Activated T-helper 9 cell treated with anti-CD3 and anti-CD28 coated beads, Interleukin-2, amount 50 U/mL, for 16 hours (primary cell): ENCODE measurements around the gene MYH11.
"Not testable (repeated sequence)": the region's sequence is repeated elsewhere in the genome, so short reads cannot be mapped to it uniquely, and the experiment has no call there.

Source experiments
- DNase-seq: peaks from one replicate; pipeline ENCODE4 v3.0.0-alpha.2; 2020; ENCODE audit warnings: low read depth

Gene MYH11

DNA sequence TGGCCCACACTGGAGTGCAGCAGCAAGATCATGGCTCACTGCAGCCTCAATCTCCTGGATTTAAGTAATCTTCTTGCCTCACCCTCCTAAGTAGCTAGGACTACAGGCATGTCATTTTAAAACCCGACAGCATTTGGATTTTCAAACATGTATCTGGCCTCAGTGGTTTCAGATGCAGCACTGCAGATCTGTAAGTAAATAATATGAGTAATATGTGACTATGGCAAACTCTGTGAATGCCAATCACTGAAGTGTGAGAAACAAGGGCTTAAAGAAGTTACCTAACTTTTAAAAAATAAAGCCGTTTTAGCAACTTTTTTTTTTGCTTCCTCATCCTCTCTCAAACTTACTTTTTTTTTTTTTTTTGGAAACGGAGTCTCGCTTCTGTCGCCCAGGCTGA, 19.7 kb upstream of the MYH11 start:
- DNase-seq: no peak

DNA sequence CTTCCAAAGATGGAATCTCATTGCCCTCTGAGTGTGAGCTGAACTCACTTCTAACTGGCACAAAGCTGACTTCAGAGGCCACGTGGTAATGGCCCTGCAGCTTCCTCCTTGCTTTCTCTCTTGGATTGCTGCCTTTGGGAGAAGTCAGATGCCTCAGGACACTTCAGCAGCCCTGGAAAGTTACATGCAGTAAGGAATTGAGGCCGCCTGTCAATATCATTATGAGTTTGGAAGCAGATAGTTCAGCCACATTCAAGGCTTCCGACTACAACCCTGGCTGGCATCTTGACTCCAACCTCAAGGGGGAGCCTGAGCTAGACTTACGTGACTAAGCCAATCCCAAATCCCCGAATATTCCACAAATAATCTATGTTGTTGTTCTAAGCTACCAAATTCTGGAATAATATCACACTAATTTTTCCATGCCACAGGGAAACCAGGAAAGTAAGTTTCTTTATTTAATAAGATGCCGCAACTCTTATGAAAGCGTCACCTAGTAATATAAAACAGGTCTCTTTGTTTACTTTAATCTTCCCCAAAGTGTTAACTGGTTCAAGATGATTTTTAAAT, 18.0 kb upstream of the MYH11 start:
- DNase-seq: no peak

DNA sequence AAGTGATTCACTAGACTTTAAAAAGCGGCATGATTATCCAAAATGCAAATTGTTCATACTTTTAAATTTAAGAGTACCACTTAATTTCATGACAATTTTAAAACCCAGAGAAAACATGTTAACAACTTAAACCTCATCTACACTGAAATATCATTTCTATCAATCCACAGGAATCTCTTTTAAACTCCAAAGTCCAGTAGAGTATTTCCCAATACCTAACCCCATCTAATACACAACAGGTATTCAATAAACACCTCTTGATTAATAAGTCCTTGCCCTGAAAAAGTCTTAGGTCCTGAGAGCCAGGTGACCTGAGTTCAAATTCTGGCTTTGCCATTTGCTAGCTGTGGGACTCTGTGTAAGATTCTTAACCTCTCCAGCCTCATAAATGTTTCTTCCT, 16.9 kb upstream of the MYH11 start:
- DNase-seq: no peak

DNA sequence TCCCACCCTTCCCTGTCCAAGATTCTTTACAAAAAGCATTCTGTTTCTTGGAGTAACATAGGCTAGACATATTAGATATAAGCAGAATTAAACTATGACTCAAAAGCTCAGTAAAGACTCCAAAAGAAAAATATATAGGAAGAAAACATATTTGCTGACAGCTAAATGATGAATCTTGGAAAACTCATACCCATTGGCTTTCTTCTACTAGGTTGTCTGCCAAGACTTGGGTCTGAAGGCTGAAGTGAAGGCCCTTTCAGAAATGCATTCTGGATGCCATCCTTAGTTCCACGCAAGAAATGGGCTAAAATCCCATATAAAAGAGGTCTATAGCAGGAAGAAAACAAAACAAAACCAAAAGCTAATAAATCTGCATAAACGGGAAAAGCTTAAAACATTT, 16.5 kb upstream of the MYH11 start:
- DNase-seq: no peak

DNA sequence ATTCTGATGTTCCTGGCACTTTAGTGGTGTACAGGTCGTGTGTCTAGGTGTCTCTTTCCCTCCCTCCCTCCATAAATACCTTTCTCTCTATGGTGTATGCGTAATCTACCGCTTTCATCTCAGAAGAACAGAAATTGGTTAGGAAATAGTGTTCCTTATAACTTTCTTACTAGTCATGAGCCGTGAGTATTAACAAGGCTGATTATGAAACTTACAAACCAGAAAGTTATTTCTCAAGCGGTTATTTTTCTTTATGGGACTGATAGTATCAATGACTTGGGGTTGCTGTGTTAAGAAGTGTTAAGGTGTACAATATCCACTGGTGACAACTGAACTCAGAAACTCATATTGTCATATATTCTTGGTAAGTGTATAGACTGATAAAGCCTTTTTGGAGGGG, 13.2 kb upstream of the MYH11 start:
- no peak for DNase-seq

DNA sequence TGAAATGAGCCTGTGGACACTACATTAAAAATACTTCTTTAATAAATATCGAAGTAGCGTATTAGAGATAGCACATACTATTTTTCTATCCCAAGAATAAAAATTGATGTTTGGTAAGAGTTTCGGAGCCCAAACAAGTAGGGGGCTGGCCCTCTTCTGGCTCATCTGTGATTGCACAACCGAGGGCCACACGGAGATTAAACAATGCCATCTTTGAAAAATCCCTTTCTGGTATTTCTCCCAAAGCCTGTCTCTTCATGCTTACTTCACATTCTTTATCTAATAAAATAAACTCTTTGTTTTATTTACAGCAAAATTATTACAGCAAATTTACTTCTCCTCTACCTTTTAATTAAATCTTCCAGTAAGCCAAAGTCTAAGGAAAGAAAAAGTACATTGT, 9.6 kb upstream of the MYH11 start:
- DNase-seq: no peak

DNA sequence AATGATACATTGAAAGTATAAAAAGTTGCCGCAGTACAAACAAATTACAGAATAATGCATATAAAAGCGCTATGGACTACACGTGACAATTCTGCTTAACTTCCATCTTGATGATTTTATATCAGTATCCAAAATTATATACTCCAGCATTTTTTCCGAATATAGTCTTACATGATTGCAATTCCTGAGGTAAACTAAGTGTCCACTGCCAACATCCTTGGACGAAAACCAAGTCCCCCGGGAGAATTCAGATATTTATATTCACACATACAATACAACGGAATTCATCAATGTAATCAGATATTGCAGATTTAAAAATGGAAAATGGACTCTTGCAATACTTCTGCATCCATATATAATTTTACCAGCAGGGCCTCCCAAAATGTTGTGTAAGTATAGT, 8.9 kb upstream of the MYH11 start:
- DNase-seq: no peak

DNA sequence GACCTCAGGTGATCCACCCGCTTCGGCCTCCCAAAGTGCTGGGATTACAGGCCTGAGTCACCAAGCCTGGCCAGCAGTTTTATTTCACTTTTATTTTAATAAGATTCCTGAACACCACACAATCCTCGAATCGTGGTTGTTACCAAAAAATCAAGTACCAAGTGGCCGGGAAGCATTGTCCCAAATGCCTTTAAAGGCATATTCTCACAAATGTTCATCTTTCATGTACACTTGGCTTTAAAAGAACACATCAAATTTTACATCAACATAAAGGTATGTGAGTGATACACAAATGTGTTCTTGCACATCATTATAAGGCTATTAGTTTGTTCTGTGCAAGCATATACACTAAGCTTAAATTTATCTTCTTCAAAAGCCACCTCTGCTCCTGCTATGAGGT, 8.1 kb upstream of the MYH11 start:
- no peak for DNase-seq

DNA sequence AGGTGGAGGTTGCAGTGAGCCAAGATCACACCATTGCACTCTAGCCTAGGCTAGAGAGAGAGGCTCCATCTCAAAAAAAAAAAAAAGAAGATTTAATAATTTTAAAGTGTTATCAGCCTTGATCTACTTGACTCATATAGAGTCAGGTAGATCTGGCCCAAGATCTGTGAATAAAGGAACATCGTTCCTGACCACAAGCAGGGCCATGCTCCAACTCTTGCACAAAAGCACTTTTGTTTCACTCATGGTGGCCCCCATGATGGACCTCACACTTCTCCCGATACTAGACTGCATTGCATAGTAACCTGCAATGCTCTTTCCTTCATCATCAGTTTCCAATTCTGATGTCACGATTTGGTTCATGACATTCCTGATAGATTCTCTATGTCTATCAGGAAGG, 5.2 kb upstream of the MYH11 start:
- no peak for DNase-seq

DNA sequence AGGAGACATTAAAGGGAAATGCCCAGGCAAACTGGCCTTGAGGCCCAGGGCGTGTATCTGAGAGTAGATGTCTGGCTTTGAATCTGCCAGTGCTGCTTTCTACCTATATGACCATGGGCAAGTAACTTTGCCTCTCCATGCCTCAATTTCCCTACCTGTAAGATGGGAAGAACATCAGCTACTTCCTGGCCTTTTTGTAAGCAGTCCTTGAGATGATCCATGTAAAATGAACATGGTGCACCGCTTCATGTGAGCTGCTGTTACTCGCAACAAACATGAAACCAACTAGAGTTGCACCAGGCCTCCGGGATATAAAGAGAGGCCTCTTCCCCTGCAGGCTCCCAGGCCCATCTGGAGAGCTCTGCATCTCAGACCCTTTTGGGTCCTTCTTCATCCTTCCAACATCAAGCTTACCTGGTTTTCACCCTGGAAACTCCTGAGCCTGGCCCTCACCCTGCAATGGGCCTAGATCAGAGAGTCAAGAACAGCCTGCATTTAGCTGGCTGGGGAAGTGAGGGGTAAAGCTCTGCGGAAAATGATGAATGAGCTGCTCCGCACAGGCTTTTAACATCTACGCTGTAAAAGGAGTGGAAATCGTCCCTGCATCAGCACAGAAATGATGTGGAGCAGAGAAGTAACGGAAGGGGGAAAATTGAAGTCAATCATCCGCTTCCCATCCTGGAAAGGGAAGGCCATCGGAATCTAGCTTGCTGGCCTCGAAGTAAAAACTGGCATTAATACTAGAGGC, 2.3 kb upstream of the MYH11 start:
- no peak for DNase-seq

DNA sequence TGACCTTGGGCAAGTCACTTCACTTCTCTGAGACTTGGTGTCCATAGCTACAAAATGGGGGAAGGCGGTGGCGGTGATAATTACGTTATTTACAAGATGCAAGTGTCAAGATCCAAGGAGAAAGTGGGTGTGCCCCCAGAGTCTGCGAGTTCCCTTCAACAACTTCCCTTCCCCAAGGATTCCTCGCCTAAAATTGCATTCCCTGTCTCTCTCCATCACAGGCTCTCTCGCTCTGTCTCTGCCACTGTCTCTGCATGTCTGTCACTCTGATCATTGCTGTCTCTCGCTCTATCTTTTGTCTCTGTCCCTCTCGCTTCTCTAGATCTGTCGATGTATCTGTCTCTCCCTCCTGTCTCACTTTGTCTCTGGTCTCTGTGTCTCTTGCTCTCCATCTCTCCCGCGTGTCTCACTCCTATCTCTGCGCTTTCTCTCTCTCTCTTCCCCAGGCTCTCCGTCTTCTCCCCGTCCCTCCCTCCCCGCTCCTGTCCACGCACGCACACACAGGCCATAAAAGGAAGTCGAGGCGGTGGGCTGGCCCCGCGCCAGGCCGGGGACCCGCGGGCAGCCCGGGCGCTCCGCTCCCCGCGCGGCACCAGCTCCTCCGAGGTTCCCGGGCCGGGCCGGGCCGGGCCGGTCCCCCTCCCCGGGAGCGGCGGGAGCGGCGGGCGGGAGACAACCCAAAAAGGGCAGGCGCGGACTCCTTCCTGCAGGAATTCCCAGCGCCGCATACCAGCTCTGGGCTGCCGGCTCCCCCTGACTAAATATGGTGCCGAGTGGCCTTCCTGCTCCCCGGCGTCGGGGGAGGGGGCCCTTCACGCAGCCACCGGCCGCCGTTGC, 1.1 kb upstream of the MYH11 start:
- no peak for DNase-seq

DNA sequence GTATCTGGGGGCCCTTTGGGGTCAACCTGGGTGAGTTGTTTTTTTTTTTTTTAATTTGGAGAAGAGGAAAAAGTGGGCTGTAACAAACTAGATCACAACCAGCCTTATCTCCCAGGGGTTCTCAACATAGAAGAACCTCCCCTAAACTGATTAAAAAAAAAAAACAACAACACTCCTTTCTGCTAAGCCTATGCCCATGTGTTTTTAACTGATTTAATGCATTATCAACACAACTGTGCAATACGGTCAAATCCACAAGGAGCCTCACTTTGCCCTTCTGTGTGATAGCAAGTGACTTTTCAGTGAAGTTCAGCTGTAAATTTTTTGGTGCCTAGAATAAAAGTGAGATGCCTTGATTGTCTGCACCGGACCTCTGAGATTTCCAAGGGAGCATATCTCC, 646 bp downstream of the MYH11 start:
- no peak for DNase-seq

DNA sequence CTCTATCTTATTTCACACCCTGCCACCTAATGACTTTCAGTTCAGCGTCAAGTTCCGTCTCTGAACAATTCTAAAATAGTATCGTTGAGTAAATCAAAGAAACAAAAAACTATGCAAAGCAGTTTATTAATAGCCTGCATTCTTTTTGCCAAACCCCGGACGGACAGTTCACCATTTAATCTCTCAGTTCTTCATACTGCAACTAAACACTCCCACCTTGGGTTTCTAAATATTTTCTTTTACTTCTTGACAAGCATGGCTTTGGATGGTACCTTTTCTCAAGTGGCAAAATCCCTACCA, 1.2 kb downstream of the MYH11 start:
- DNase-seq: no peak

DNA sequence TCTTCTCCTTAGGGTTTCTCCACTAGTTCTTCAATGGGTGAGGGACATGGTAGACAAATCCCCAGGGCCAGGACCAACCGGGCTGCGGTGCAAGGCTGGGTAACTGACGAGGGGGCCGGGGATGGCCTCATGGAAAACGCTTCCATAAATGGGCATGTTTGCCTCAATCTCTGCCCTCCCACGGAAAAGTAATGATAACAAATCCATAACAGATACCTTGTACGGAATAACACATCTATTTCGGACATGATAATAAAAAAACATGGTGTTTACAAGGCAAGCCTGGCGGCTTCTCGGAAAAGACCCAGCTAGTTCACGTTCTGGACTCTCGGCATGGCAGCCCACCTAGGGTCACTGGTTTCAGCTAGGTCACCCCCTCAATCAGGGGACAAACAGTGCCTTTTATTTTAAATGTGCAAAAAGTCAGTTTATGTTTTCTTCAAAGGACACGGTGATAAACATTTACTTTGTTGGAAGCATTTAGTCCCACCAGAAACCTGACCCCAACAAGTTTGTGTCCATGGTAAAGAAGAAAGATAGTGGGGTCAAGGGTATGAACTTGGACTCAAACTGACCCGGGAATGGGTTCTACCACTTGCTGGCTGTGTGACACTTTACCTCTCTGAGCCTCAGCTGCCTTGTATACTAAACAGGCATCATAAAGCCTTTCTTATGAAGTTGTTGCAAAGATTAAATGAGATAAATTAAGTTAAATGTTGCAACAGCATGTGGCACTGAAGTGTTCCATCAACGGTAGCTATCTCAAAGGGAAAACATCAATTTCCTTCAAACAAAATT, 1.7 kb downstream of the MYH11 start:
- no peak for DNase-seq

DNA sequence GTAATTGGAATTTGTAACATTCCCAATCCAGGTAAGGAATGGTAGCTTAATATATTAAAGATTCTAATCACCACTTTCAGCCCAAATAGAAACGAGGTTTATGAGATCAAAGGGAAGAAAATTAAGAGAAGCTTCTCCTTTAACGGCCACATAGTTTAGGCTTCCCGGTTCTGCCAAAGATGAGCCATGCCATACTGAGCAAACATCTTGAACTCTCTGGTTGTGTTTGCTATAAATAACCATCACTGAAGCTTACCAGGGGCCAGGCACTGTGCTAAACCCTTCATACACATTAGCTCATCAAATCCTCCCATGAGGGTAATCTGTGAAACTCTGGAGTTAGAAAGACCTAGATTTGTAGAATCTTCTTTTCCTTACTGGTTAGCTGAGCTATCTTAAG, 2.8 kb downstream of the MYH11 start:
- DNase-seq: no peak

DNA sequence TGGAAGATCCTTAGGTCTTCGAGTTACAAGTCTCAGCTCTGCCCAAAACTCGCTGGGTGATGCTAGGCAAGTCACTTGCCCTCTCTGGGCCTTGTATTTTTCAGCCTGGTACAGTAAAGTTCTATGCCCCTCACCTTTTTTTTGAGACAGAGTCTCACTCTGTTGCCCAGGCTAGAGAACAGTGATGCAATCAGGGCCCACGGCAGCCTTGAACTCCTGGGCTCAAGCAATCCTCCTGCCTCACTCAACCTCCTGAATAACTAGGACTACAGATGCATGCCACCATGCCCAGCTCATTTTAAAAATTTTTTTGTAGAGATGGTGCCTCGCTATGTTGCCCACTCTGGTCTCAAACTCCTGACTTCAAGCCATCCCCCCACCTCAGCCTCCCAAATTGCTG, 3.8 kb downstream of the MYH11 start:
- no peak for DNase-seq

DNA sequence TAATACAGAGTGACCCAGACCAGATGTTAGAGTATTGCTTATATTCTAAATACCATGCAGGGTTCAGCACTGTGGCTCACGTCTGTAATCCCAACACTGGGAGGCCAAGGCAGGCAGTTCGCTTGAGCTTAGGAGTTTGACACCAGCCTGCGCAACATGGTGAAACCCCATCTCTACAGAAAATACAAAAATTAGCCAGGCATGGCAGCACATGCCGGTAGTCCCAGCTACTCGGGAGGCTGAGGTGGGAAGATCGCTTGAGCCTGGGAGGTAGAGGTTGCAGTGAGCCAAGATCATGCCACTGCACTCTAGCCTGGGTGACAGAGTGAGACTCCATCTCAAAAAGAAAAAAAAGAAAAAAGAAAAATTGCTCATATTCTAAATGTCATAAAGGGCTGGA, 6.3 kb downstream of the MYH11 start:
- not testable (repeated sequence) for DNase-seq

DNA sequence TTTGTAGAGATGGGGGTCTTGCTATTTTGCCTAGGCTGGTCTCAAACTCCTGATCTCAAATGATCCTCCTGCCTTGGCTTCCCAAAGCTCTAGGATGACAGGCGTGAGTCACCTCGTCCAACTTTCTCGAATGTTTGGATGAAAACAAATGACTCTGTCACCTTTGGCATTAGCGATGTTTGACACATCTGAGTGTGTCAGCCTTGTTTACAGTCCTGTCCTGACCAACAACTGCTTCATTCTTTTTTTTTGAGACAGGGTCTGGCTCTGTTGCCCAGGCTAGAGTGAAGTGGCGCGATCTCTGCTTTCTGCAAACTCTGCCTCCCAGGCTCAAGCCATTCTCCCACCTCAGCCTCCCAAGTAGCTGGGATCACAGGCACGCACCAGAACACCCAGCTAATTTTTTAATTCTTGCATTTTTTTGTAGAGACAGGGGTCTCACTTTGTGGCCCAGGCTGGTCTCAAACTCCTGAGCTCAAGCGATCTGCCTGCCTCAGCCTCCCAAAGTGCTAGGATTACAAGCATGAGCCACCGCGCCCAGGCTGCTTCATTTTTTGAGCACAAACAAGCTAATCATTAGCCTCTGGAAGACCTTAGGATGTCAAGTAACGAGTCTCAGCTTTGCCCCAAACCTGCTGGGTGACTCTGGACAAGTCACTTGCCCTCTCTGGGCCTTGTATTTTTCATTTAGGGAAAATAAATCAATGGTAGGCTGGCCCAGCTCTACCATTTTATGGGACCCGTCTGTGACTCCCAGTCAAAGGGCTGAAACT, 7.4 kb downstream of the MYH11 start:
- DNase-seq: no peak

DNA sequence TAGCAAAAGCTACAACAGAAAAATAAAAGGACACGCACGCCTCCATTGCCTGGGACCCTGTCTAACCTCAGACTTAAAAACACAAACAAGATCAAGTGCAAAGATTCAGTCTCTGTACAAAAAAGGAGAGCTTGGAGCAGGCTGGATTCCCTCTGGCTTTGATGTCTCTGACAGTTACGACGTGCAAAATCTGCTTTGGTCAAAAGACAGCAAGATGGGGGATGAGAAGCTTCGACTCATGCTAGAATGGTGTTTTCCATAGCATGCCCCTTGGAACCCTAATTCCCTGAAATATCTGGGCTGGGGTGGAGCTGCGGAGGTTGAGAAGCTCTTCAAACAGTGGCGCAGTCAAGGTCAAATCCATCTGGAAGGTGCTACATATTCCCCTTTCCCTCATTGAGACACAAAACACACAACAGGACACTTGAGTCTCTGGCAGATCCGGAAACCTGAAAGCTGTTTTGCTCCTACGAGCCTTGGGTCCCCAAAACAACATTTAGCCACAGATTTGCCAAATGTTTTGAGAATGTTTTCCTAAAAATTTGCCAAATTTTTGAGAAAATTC, 9.1 kb downstream of the MYH11 start:
- DNase-seq: no peak

DNA sequence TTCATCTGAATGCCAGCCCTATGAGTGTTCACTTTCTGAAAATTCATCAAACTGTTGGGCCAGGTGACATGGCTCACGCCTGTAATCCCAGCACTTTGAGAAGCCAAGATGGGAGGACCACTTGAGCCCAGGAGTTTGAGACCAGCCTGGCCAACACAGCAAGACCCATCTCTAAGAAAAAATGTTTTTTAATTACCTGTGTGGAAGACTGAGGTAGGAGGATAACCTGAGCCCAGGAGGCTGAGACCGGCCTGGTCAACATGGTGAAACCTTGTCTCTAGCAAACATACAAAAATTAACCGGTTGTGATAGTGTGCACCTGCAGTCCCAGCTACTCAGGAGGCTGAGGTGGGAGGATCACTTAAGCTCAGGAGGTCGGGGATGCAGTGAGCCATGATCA, 10.3 kb downstream of the MYH11 start:
- no peak for DNase-seq

DNA sequence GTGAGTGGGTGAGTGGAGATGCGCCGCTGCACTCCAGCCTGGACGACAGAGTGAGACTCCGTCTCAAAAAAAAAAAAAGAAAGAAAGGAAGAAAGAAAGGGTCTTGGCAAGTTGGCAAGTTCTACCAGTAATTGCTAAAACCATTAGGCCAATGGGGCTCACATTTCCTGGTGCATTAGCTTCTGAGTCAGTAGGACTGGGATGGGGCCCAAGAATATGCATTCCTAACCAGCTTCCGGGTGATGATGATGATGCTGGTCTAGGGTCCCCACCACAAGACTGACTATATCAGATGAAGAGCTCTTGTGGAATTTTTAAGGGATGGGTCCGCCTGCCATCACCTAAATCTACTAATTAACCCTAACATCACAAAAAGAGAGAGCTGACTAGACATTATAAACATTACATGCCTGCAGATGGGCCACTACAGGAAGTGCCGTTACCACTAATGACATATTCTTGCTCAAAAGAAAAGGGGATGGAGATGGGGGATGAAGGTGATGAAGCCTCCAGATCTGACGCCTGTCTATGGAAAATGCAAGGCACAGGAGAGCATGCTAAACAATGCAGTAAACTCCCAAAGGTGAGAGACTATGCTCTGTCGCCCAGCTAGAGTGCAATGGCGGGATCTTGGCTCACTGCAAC, 13.1 kb downstream of the MYH11 start:
- DNase-seq: no peak
